ENCODE data around the gene PIEZO1.
"Not testable (repeated sequence)": the region's sequence is repeated elsewhere in the genome, so short reads cannot be mapped to it uniquely, and the experiment has no call there.

The PIEZO1 gene

DNA sequence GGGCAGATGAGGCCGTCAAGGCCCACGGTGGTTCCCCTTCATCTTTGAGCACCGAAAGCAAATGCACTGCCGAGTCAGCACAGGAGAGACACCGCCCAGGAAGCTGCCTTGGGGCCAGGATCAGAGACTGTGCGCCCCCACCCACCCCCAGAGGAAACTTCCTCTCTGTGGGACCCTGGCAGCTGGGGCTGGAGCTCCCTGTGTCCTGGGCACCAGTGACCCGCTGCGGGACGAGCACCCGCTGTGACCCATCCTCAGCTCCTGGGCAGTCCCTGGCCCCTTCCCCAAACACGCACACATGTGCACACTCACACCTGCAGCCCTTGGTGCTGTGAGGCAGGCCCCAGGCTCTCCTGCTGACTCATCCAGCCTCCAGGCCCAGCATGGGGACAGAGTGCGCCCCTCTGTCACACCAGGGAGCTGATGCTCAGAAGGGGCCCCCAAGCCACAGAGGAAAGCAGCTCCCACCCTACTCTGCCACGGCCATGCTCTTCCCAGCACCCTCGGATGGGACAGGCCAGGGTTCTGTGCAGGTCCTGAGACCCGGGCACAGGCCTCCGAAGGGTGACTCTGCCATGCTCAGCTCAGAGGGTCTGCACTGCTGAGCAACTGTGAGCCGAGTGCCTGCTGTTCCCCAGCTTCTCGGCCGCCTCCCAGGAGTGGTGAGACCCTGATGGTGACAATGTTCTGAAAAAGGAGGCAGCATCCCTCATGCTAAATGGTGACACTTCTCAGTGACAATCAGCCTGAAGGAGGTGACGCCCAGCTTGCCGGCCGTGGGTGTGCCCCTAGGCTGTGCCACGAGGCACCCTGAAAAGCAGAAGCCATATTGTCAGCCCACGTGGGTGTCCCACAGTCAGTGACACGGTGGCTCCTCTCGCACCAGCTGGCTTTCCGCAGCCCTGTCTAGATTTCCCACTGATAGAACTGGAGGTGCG, 3.6 kb downstream of the PIEZO1 start:
- no peak for DNase-seq

GRCh38 chr16:88780142-88781062, 4.6 kb downstream of the PIEZO1 start:
- no peak for DNase-seq

DNA sequence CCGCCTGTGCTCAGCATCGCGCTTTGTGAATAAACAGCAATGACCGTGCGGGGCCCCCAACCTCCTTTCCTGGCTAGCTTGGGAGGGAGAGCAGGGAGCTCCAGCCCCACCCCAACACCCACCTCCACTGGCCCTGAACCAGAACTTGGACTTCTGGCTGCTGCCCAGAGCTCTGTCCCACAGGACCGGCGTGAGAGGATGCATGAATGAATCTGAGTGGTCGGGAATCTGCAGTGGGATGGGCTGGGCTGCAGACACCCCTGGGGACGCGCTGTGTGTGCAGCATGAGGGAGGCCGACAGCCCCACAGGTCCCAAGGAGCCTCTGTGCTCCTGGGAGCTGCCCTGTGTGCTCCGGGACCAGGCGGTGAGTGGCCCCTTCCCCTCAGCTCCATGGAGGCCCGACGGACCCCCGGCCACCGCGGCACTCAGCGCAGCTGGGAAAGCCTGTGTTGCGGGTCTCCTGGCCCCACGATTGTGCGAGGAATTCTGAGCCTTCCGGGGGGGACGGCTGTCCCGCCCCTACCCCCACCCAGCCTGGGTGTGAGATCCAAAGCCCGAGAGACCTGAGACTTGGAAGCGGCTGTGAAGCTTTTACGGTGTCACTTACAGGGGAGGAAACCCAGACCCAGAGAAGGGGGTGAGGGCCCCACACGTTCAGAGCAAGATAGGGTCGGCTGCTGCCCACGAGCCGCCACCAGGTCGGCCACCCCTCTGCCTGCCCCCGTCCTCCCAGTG, 5.4 kb downstream of the PIEZO1 start:
- no peak for DNase-seq

DNA sequence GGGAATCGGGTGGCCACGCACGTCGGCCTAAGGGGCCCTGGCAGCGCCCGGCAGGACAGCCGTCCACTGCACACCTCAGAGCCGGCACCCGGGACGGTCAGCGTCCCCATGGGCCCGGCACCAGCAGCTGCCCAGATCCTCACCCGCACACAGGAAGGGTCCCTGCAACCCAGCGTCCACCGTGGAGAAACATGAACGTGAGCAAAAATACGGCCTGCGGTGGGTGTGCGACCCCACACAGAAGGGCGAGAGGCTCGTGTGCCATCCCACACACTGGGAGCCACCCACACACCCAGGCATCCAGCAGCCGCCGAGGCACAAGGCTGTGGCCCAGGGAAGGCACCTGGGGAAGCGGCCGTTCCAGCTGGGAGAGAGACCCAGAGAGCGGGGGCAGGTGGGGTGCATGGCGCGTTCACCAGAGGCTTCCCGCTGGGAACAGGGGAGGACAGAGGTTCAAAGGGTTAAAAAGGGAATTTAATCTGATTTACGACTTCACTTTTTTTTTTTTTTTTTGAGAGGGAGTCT, 6.4 kb downstream of the PIEZO1 start:
- no peak for DNase-seq

- no peak for DNase-seq
Observed at GRCh38 chr16:88778271-88778525, 6.8 kb downstream of the PIEZO1 start.

GRCh38 chr16:88777471-88778270, 7.3 kb downstream of the PIEZO1 start:
- DNase-seq, result no peak

- DNase-seq, result no peak
Observed at GRCh38 chr16:88775825-88776224, 9.2 kb downstream of the PIEZO1 start.

DNA sequence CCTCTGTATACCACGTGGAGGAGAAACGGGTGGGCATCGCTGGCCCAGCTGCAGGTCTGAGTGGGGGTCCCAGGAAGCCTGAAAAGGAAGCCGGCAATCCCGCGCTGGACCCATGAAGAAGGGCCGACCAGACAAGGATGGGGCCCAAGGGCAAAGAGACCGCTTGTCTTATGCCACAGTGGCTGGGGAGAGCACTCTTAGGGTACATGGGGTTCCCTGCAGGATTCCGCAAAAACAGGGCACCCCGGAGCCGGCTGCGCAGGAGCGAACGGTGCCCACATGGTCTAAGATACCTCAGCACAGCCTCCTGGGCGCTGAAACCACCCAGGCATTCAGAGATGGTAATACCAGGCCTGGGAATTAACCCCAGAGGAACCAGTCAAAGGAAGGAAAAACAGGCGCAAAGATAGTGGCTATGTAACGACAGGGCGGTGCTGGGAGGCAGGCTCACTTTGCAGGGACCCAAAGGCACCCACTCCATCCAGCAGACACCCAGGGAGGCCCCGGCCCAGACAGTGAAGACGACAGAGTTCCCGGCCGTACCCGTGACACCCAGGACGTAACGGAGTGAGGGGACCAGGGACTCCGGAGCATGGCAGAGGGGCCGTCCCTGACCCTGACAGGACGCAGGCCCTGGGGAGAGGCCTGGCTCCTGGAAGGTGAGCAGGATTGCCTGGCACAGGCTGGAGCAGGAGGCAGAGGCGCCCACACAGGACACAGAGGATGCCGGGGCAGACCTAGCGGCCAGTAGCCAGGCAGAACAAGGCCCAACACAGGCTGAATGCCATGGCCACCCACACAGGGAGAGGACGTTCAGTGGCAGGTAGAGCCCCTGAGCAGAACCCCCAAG, 10.3 kb downstream of the PIEZO1 start:
- DNase-seq, result no peak

- no peak for DNase-seq
Observed at GRCh38 chr16:88773812-88774291, 11.2 kb downstream of the PIEZO1 start.

DNA sequence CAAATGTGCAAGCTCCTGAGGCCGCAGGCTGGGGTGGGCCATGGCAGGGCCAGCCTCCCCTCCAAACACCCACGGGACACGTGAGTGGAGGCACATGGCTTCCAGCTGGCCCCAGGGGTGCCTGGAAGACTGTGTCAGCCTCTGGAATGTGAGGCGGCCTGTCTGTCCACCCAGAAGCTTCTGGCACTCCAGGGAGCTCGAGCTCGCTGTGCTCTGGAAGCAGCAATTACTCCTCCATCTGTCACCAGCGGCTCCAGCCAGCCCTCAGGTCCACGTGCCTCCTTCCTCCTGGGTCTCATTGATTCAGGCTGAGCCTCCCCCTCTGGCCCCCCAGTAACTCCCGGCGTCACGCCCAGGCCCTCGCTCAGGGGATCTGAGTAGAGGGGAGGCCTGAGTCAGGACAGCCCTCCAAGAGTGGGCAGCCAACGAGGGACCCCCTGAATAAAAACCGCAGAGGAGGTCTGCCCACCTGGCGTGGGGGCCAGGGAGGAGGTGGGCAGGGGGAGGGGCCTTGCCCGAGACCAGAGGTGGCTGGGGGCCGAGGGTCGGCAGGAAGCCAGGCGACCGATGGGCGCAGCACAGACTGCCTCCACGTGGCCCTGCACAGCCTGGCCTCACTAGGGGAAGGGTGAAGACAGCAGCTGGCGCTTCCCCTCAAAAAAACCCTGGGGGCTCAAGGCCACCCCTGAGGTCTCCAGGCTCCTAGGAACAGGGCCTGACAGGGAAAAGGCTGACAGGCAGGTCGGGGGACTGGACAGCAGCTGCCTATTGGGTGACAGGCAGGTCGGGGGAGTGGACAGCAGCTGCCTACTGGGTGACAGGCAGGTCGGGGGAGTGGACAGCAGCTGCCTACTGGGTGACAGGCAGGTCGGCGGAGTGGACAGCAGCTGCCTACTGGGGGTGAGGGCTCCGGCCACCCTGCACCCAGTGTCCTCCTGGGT, 11.9 kb downstream of the PIEZO1 start:
- DNase-seq, result no peak

GRCh38 chr16:88771781-88772180, 13.2 kb downstream of the PIEZO1 start:
- DNase-seq, result not testable (repeated sequence)

DNA sequence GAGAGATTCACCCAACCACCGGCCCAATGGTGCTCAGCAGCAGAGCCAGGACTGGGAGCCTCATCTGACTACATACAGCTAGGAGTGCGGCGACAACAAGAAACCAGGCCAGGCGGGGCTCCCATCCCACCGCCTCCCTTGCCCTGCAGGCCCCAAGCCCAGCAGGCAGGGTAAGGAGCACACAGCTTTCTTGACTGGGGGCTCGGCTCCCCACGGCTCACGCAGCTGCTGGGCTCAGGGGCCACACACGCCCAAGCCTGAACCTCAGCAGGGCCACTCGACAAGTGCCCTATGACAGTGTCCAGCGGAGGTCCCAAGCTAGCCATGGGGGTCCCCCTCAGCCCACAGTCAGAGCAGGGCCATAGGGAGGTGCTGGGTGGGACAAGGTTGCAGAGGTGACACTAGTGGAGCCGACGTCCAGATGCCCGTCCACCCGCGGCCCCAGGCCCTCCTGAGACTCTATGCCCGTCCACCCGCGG, 13.7 kb downstream of the PIEZO1 start:
- DNase-seq, result no peak

- peak; percentile 39 for DNase-seq
Observed at GRCh38 chr16:88770461-88771293, 14.3 kb downstream of the PIEZO1 start.

DNA sequence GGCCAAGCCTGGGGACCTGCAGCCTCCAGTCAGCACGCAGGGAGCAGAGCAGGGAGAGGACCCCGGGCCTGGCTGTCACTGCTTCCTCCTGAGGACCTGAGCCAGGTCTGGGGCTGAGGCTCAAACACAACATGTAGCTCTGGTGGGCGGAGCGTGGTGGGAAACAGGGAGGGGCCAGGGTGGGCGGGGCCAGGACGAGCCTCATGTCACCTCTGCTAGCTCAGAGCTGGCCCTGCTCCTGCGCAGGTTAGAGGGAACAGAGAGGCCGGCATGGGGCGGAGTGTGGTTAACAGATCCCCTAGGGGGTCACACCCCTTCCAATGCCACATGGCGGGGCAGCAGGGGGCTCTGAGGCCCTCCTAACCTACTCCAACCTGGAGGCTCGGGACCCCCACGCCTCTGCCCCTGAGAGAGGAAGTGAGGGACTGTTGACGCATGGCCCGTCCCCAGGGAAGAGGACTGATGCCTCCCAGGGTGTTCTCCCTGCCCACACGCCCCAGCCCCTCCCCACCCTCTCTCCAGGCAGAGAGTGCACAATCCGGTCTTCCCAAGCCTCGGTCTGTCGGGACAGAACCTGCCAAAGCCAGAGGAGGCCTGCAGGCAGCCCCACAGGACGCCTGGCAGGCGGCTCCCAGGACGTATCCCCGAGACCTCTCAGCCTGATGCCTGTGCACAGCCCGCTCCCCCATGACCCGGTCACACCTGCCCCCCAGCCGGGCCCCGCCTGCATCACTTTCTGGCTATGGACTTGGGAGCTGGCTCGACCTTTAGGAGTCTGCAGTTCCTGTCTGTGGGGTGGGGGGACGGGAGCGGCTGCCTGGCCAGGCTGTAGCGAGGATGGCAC, 15.2 kb downstream of the PIEZO1 start:
- no peak for DNase-seq

GRCh38 chr16:88768071-88768783, 16.8 kb downstream of the PIEZO1 start:
- peak; percentile 33 for DNase-seq

DNA sequence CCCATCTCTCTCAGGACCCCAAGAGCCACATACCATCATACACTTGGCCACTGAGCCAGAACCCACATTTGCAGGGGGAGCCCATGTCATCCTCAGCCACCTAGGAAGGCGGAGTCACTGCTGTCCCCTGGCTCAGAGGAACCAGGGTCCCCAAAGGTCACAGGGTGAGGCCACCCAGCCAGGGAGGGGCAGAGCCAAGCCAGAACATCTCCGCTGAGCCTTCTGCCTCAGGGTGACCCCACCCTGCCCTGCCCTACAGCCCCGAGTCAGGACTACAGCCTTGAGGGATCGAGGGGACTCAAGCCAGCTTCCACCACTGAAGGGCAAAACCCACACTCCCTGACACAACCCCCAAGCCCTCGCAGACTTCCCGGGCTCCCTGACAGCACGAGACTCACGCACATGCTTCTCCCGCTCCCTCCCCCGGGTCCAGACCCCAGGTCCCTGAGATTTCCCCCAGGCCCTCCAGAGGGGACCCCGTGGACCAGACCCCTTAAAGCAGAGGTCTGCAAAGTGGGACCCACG, 17.4 kb downstream of the PIEZO1 start:
- no peak for DNase-seq

DNA sequence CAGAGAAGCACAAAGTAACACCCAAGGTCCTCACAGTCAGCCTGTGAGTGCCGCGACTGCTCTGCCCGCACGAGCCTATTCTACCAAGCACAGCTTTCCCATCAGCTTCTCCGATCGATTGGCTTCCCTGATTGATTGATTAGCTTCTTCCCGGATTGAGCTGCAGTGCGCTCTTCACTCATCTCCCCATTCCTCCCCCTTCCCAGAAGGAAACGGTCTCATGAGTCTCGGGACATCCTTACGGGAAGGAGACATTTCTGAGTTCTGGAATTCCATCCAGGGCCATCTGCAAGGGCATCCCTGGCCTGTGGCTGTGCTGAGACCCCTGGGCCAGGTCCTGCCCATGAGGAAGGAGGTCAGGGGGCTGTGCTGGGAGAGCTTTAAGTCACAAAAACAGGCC, 18.0 kb downstream of the PIEZO1 start:
- no peak for DNase-seq
